HG02870 (cell line): ENCODE results near the gene SCMH1.

Source experiments
- ATAC-seq: cut with Tn5 transposase; IDR thresholded peaks from one replicate; pipeline ENCODE4 v1.9.1; 2021; ENCODE audit warnings: mild to moderate bottlenecking, moderate library complexity; ENCODE audit not compliant: unreplicated experiment

The SCMH1 gene

DNA sequence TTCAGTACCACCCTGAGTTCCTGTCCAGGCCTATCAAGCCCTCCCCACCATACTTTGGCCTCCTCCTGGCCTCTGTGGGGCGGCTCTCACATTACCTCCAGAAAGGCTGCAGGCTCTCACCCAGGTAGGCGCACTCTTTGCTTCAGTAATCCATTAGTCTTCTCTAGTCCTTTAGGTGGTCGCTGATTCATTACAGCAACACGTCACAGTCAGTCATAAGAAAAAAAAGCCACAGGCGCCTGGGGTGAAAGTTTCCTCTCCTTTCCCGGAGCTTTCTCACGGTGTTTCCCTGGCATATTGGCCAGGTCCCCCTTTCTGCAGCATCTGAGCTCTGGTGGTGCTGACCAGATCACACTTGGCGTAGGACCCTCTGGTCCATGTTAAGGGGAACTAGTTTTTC is 232.6 kb downstream of the SCMH1 start:
- ATAC-seq = no peak

DNA sequence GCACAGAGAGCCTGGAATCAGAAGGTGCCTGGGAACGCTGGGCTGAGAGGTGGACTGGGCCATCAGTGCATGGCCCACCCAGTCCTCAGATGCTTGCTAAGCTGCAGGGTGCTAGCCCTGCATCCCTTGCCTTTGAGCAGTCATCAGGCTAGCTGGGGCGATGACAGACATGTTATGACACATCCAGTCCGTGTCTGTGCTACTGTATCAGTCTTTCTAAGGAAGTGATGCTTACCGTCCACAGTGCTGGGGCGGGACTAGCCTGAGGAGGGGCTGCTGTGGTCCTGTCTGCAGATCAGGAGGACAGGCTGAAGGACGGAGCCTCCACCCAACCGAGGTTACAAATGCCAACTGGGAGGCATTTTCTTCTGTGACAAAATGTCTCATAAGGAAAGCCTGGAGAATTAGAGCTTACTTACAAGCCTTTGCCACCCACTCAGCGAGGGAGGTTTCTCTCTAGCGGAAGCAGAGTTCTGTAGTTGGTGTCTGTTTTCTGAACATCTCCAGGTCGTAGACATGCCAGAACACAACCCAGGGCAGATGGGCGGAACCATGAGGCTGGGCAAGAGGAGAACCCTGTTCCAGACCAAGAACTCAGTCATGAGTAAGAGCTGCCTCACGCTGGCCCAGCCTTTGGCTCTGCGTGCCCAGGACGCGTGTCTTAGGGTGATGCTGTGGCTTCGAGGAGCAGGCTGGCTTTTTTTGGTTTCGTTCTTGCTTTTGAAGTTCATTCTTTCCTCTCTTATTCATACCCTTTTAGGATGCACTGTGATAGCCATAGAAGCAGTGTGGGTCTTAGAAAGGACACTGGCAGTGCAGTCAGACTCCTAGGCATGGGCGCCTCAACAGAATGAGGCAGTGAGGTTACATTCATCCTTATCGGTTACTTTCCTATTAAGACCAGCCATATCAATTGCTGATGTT is 234.9 kb downstream of the SCMH1 start:
- ATAC-seq = no peak

DNA sequence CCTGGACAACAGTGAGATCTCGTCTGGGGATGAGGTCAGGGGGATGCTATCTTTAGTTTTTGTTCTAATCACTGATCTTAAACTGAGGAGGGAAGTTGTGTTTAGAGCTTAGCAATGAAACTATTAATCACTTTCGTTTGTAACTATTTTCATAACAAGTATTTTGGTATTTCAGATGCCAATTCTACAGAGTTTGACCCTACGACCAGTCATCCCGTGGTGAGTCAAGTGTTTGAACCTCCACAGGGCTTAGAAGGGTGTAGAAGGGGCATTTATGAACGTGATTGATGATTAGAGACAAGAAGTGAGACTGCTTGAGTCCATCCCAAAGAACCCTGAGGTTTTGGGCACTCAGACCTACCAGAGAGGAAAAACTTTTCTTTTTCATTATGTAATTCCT is 236.2 kb downstream of the SCMH1 start:
- no peak for ATAC-seq

DNA sequence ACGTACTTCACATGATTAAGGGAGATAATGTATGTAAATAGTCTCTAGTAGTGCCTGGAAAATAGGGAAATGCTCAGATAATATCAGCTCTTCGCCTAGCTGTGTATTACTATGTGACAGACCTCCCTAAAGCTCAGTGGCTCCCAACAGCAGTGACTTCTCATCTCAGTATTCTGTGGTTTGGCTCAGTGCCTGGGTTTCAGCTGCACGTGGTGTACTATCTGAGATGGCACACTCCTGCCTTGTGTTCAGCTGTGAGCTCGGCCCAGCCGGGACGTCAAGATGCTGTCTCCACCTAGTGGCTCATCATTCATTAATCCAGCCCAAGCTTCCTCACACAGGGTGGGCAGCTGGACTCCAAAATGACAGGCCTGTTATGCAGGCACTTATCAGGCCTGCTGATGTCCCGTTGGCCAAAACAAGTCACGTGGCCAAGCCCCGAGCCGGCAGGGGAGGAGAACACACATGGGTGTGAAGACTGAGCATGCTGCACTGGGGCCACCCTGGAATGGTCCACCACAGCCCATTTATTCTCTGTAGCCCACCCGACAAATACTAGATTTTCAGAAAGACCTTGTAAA is 238.4 kb downstream of the SCMH1 start:
- peak; percentile 97 for ATAC-seq

GRCh38 chr1:41003127-41003639 is 238.9 kb downstream of the SCMH1 start:
- ATAC-seq = no peak

DNA sequence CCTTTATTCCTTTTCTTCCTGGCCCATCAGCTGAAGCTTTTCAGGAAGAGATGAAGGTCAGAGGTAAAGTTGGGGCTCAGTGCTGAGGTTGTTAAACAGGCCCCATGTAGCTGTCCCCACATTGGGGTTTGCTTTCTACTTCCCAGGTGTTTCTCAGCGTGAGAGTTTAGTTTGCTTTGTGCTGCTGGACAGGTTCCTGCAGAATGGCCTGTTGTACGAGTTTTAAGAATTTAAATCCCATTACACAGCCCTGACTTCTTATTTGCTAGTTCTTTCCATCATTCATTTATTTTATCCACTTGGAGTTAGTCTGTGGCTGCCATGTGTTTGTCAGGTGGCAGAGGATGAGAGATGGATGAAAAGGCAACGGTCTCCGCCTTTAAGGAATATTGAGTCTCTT is 243.4 kb downstream of the SCMH1 start:
- ATAC-seq = no peak

- ATAC-seq = no peak
Measured at GRCh38 chr1:40997096-40997495, 245.0 kb downstream of the SCMH1 start.

DNA sequence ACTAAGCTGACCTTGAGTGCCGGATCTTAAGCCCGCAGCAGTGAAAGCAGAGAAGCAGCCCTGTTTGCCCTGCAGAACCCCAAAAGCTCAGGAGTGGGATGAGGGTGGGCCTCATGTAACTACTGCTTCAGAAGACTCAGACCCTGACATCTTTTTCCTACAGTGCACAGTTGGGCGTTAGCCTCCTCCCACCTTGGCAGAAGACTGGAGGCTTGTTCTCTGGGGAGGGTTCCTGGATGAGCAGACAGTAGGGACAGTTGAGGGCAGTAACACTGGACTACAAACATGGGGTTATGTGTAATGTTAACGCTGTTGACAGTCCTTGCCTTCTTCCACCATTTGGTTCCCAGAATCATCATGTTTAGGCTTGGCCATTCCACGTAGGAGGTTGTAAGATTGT is 253.0 kb downstream of the SCMH1 start:
- ATAC-seq = no peak

DNA sequence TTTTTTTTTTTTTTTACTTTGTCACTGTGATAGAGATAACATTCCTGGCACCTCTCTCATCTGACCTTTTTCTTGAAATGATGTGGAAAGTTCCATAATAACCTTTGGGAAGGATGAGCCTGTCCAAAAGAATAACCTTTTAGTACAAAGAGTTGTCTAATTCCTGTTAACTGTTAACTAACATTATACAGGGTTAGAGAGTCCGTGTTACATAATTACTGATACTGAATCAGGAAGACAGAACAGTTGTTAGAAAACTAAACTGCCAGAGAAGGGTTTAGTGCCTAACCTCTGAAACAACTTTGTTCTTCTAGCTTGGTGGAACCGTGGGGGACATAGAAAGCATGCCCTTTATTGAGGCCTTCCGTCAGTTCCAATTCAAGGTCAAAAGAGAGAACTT is 253.8 kb downstream of the SCMH1 start:
- ATAC-seq = no peak

DNA sequence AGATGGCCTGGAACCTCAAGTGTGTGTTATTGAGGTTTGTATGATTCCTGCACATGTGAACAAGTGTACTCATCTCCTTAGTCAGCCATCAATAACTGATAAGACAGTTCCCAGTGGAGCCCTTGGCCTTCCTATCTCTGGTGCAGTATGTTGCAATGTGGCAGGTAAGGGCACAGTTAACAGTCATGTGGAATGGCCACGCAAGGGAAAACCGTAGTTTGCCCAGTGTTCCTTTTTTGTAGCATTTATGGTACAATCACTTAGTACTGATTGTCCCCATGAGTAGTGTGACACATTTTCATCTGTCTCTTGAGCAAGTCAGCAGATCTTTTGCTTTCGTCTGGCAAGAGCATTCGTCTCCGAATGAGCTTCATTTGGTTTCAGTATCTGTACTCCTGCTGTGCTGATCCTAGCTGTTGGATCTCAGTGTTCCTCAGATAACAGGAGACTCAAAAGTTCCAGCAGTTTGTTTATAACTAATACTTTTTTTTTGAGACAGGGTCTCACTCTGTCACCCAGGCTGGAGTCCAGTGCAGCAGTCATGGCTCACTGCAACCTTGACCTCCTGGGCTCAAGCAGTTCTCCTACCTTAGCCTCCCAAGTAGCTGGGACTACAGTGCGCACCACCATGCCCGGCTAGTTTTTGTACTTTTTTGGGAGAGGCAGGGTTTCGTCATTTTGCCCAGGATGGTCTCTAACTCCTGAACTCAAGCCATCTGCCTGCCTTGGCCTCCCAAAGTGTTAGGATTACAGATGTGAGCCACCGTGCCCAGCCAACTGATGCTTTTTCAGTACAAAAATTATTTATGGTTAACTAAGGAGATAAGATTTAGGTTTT is 254.4 kb downstream of the SCMH1 start:
- no peak for ATAC-seq

GRCh38 chr1:40986956-40987355 is 255.2 kb downstream of the SCMH1 start:
- ATAC-seq = no peak

DNA sequence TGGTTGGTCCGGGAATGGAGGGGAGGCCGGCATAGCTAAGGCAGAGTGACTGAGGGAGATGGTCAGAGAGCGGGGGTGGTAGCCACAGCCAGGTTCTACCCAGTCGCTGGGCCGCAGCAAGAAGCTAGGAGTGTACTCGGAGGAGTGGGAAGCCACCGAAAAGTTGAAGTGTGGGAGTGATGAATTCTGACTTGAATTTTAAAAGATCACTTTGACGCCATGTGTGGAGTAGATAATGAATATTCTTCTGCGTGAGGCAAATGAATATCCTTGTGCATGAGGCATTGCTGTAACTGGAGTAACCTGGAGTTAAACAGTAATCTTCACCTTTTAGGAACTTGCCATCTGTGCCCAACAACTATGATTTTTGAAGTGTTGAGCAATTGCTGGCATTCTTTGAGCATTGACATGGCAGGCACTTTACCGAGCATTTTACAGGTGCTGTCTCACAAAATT is 255.8 kb downstream of the SCMH1 start:
- ATAC-seq = no peak

DNA sequence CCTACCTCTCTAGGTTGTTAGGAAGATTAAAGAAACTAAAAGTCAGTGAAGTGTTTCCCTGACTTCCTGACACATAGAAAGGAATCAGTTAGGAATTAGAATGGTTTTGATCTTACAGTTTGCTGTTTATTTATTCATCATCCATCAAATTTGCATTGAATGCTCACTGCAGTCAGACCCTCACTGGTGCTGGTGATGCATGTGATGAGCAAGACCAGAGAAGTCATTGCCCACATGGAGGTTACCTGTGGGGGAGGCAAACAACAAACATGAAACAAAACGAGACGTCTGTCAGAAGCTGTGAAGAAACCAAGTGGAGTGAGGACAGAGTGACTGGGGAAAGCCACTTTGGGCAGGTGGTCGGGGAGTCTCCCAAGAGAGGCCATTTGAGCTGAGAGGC is 256.2 kb downstream of the SCMH1 start:
- no peak for ATAC-seq

GRCh38 chr1:40985161-40985560 is 256.9 kb downstream of the SCMH1 start:
- no peak for ATAC-seq

DNA sequence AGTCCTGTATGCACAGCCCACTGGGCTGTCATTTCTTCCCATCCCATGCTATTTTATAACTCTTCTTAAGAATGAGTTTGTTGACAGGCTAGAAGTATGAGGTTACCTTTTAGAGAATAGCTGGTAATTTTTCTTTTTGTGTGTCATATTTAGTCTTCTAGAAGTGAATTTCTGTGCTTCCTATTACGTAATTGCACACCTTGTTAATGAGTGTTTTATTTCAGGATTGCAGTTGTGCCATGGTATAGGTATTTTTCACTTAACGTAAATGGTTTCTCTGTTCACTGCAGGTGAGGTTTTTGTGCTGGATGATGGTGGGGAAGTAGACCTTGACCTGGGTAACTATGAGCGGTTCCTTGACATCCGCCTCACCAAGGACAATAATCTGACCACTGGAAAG is 257.6 kb downstream of the SCMH1 start:
- ATAC-seq = no peak

- ATAC-seq = no peak
Measured at GRCh38 chr1:40984066-40984465, 258.0 kb downstream of the SCMH1 start.

GRCh38 chr1:40983286-40983685 is 258.8 kb downstream of the SCMH1 start:
- no peak for ATAC-seq

GRCh38 chr1:40982721-40983120 is 259.4 kb downstream of the SCMH1 start:
- ATAC-seq = no peak

DNA sequence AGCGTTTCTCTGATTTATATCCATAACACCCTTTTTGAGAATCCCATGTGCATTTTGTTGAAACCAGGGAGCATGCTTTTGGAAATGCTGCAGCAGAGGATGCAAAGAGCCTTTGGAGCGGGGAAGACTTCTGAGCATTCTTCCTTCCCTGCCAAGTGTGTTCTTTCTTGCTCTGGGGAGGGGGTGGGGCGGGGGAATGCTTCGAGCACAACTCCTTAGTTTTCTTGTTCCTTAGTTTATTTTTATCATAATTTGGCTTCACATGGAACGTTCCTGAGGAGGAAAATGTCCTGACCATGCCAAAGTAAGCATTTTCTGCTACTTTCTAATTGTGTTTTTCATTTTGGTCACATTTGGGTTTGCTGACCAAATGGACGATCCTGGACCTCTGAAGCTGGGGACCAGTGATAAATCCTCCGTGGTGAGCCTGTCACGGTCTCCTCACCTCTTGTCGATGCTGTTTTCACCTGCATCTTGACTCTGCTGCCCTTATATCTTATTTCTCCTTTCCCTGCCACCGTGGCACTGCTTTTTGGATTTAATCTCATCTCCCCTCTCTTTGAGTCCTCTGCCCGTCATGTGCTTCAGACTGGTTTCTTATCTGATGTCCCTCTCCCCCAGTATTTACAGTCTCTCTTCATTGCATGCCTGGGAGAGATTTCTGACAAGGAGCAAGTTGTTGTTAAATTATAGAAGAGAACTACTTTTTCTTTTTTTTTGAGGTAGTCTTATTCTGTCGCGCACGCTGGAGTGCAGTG is 260.2 kb downstream of the SCMH1 start:
- no peak for ATAC-seq

DNA sequence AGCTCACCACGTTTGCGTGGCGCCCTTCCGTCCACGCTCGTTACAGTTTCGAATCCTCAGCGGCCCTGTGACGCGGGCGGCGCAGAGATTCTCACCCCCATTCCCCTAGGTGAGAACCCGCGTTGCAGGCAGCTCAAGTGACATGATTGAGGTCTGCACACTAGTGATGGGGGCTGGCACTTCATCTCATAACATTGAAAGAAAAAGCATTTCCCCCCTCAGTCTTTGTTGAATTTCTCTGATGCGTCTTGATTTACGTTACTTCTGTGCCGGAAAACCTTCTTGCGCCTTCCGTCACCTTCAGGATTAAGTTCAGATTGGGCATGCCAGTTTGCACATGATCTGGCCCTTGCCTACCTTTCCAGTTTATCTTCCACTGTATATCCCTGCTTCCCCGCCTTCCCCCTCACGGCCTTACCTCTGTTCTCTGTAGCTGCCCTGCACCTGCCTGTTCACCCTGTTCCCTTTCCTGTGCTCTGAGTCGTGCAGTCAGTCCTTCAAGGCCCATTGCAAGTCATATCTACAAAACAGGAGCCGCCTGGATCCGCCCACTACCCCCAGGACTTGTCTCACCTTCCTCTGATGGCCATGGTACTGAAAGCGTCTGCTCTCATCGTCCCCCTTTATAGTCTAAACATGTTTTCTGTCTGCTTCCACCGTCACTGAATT is 261.5 kb downstream of the SCMH1 start:
- ATAC-seq = no peak
